Kidney epithelial cell (primary cell): Measurements from ENCODE around the gene RAD51B. TPM values are rescaled to one million over a fixed set of nuclear protein-coding genes. Genes with fewer than 3 reads are reported as not detected.

Source experiments
- DNase-seq: peaks from one replicate; pipeline ENCODE4 v3.0.0-alpha.2; 2010; ENCODE audit warnings: low read depth
- H3K27me3 ChIP-seq: 2 replicates; pipeline ENCODE4 v1.6.0; 2011; ENCODE audit warnings: low read length; ENCODE audit not compliant: control insufficient read depth, insufficient read depth
- H3K36me3 ChIP-seq: 2 replicates; pipeline ENCODE4 v1.5.1; 2011; ENCODE audit warnings: low read length; ENCODE audit not compliant: control insufficient read depth, insufficient read depth
- H3K4me3 ChIP-seq: 2 replicates; pipeline ENCODE4 v1.5.1; 2011; ENCODE audit warnings: low read depth, mild to moderate bottlenecking, control low read depth, low read length
- total RNA-seq: library from RNA; depleted of rRNA; stranded (reverse); fragments of >200 nt; gene quantifications from 2 replicates; pipeline ENCODE4 v1.2.3, GENCODE V29; 2015
- TF ChIP-seq, protein P1 (sequence below): IDR thresholded peaks from 2 replicates; pipeline ENCODE4 v1.5.1; 2011; ENCODE audit warnings: mild to moderate bottlenecking, moderate library complexity, low read length, control low read depth, inconsistent platforms; ENCODE audit not compliant: insufficient read depth, poor library complexity, severe bottlenecking

The RAD51B gene
- total RNA-seq, 1 donor from 2014 or later: 9.5 TPM

DNA sequence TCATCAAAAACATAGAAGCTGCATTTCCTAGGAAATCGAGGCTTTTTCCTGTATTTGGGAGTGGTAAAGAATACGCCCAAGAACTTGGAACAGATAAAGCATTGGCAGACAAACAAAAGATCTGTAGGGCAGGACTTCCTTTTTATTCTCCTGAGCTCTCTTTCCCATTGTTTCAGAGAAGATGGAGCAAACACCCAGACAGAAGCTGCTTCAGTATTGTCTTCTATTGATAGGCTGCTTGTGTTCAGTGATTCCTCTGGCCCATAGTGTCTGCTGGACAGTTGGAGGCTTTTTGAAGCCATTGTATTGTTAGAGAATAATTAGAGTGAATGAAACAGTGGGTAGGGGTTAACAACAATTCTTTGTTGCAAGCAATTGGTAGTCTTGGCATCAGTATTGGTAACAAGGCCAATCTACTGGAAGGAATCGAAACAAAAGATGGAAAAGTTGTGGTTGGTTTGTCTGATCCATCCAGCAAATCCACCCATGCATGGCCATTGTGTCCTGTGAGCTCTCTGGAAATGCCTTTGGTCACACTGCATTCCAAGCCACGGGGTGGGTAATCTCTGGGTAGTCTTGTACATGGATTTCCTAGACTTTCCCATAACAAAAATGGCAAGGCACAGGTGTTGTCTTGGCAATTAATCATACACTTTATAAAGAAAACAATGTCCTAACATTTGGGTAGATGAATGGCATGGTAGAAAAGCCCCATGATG lies 424.8 kb downstream of the RAD51B start:
- Histone ChIP-seq H3K4me3 (no peak overlapping the region), H3K27me3 (no peaks in the 10 kb centered on the region), H3K36me3 (no peaks in the 10 kb centered on the region)
- DNase-seq: no peak
- TF ChIP-seq, protein P1, sequence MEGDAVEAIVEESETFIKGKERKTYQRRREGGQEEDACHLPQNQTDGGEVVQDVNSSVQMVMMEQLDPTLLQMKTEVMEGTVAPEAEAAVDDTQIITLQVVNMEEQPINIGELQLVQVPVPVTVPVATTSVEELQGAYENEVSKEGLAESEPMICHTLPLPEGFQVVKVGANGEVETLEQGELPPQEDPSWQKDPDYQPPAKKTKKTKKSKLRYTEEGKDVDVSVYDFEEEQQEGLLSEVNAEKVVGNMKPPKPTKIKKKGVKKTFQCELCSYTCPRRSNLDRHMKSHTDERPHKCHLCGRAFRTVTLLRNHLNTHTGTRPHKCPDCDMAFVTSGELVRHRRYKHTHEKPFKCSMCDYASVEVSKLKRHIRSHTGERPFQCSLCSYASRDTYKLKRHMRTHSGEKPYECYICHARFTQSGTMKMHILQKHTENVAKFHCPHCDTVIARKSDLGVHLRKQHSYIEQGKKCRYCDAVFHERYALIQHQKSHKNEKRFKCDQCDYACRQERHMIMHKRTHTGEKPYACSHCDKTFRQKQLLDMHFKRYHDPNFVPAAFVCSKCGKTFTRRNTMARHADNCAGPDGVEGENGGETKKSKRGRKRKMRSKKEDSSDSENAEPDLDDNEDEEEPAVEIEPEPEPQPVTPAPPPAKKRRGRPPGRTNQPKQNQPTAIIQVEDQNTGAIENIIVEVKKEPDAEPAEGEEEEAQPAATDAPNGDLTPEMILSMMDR: no peak

DNA sequence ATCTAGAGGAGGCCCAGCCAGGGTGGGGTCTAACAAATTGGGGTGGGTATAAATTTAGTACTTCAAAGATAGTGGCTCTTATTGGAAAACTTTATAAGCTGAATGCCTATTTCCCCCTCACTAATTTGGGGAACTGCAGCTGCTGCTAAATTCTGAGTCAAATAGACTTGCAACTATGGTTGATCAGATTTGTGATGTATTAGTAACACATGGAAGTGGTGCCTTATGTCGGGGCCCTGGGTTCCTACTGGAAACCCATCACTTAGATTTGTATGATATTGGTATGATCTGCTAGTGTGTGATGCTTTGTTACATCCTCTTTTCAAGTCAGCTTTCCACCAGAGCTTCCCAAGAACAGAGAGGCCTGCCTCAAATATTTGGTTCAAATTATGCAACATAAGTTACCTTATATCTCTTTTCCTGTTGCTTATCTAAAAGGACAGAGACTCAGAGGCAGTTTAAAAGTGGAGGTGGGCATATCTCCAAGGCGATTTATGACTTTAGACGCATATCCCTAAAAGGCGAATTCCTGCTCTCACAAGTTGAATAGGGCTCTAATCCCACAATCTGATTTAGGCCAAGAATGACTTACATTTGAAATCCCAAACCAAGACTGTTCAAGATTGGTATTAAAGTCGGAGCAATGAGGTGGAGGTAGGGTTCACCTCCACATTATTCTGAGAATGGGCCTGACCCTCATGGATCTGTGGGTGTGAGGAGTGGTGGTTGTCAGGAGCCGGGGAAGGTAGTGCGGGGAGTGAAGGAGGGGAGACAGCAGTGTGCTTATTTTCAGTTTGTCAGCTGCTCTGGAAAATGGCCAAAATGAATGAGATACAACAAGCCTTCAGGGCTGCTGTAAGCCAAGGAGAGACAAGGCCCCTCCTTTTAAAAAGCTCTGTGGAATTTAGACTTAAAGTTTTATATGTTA lies 425.8 kb downstream of the RAD51B start:
- no peak for DNase-seq
- H3K36me3 ChIP-seq: no peaks in the 10 kb centered on the region
- TF ChIP-seq, protein P1: no peak

DNA sequence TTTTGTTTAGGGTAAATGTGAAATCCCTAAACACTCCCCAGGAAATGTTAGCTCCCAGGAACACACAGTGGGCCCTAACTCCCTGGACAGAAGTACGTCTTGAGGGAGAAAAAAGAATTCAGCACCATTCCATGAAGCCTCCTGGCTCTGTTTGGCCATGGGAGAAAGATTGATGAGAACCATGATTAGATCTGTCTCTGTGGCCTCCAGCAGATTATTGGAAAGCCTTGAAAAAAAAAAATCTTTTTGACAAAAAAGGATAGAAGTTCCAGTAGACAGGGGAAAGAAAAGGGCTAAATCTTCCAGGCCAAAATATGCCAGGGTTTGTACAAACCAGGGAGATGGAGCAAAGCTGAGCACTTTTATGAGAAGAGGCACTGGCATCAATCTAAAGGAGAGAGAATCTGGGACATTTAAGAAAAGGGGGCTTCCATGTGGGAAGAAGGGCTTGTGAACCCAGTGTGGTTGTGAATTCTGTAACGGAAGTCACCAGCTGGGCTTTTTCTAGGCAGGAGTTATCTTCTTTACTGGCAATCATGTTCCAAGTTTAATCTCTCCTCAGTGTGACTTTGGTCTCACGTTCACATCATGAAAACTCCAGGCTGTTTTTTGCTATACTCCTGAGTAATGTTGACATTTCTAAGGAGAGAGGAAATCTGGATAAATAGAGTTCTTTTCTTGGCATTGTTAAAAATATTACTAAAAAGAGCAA lies 426.7 kb downstream of the RAD51B start:
- no peak for DNase-seq
- H3K27me3 ChIP-seq: no peaks in the 10 kb centered on the region
- H3K36me3 ChIP-seq: no peaks in the 10 kb centered on the region
- TF ChIP-seq, protein P1: no peak
- no peak overlapping the region for H3K4me3 ChIP-seq

More for the DNA sequence above, 425.8 kb downstream of the RAD51B start:
- Histone ChIP-seq H3K27me3 (no peaks in the 10 kb centered on the region), H3K4me3 (no peak overlapping the region)

DNA sequence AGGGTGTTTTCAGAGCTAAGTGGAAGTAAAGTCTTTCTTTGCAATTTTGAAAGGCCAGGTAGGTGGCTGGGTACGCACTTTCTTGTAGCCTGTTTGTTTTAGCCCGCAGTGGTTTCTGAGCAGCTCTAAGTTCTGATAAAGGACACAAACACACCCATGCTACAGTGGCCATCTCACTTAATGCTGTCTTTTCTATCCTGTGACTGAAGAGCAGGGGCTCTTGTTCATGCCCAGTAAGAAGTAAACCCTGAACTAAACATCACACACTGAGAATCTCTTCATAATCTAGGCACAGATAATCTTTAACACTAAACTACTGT lies 427.2 kb downstream of the RAD51B start:
- Histone ChIP-seq H3K27me3 (no peaks in the 10 kb centered on the region), H3K4me3 (no peak overlapping the region)
- no peak for DNase-seq

DNA sequence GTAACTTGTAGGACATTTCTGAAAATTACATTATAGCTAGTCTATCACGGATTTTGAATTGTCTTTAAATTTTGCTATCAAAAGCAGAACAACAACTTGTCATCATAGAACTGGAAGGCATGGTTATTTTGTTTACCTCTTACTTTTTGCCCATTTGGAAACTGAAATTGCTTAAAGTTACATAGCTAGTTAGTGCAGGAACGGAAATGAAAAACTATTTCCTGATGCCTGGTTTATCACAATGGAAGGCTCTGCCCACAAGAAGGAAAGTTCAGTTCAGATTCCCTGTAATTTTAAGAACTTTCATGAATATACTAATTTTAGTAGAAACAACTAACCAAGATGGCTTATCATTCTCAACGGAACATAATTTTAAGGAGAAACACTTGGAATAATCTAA lies 427.7 kb downstream of the RAD51B start:
- DNase-seq: no peak
- TF ChIP-seq, protein P1: no peak
- Histone ChIP-seq H3K27me3 (no peaks in the 10 kb centered on the region), H3K4me3 (no peak overlapping the region), H3K36me3 (no peaks in the 10 kb centered on the region)

More for the DNA sequence above, 427.2 kb downstream of the RAD51B start:
- no peaks in the 10 kb centered on the region for H3K36me3 ChIP-seq
- TF ChIP-seq, protein P1: no peak
